Peyer's patch (tissue), 4 donors: Measurements from ENCODE around the gene TRIP4. TPM values are rescaled to one million over a fixed set of nuclear protein-coding genes. Genes with fewer than 3 reads are reported as not detected.

Experiments used
- DNase-seq, 3 donors: peaks; one replicate each; pipeline ENCODE4 v3.0.0-alpha.2; 2017 to 2019
- H3K27ac ChIP-seq, 4 donors: fragments of 200-600 bp; sonication (generic); one replicate each; pipeline ENCODE4 v1.5.1; 2016 to 2019
- H3K27me3 ChIP-seq, 2 donors: fragments of 200-600 bp; sonication (generic); one replicate each; pipeline ENCODE4 v1.5.1; 2019
- H3K36me3 ChIP-seq, 3 donors: fragments of 200-600 bp; sonication (generic); one replicate each; pipeline ENCODE4 v1.5.1; 2016 to 2019
- H3K4me1 ChIP-seq, 4 donors: fragments of 200-600 bp; sonication (generic); one replicate each; pipeline ENCODE4 v1.5.1; 2016 to 2019
- H3K4me3 ChIP-seq, 4 donors: fragments of 200-600 bp; sonication (generic); 1 replicate in 3 of 4; 2 replicates in 1 of 4; pipeline ENCODE4 v1.5.1; 2016 to 2019; ENCODE audit warnings: mild to moderate bottlenecking in 1 of 4
- H3K9me3 ChIP-seq, 4 donors: fragments of 200-600 bp; sonication (generic); one replicate each; pipeline ENCODE4 v1.5.1; 2016 to 2019; ENCODE audit warnings: mild to moderate bottlenecking in 1 of 4
- CTCF ChIP-seq, 6 experiments: fragments of 450-650 bp in 4 of 6; fragments of 200-600 bp in 2 of 6; sonication (generic) in 1 of 6; IDR thresholded peaks; one replicate each; pipeline ENCODE4 v1.5.1; 2017 to 2019; ENCODE audit warnings: antibody characterized with exemption in 6 of 6, mild to moderate bottlenecking in 3 of 6, moderate library complexity in 1 of 6
- POLR2A ChIP-seq, 2 donors: fragments of 450-650 bp; IDR thresholded peaks; one replicate each; pipeline ENCODE4 v1.5.1; 2017; ENCODE audit warnings: antibody characterized with exemption in 2 of 2, mild to moderate bottlenecking in 2 of 2, moderate library complexity in 2 of 2
- total RNA-seq, 4 donors: library from RNA; depleted of rRNA; stranded (reverse); fragments of >200 nt; gene quantifications; one replicate each; pipeline ENCODE4 v1.1.0, GENCODE V29; 2016

The TRIP4 gene
- total RNA-seq, 4 donors from 2014 or later, result 18.9 to 61.9 (median 19.9) TPM

- peaks cover 0 to 25% (median 0%) of the 10 kb centered on the region in 3 donors for H3K36me3 ChIP-seq
- H3K9me3 ChIP-seq, result no peaks in the 10 kb centered on the region
- peak overlapping the region in 1 of 4 donors; percentile 7 for H3K27ac ChIP-seq
- DNase-seq, result no peak
- H3K4me1 ChIP-seq, result peaks cover 0 to 4% (median 0%) of the 10 kb centered on the region in 4 donors
- no peak overlapping the region for H3K4me3 ChIP-seq
- TF ChIP-seq POLR2A (IDR thresholded peaks at IDR 0.05) (no peak), CTCF (IDR thresholded peaks at IDR 0.05) (no peak)
- H3K27me3 ChIP-seq, result no peaks in the 10 kb centered on the region
Measured at GRCh38 chr15:64443016-64443415, 55.4 kb downstream of the TRIP4 start.

- Histone ChIP-seq H3K36me3 (peaks cover 0 to 31% (median 0%) of the 10 kb centered on the region in 3 donors), H3K27me3 (no peaks in the 10 kb centered on the region), H3K9me3 (no peaks in the 10 kb centered on the region), H3K4me3 (no peak overlapping the region), H3K27ac (peak overlapping the region in 1 of 4 donors; percentile 7), H3K4me1 (peaks cover 0 to 4% (median 0%) of the 10 kb centered on the region in 4 donors)
- TF ChIP-seq POLR2A (IDR thresholded peaks at IDR 0.05) (no peak), CTCF (IDR thresholded peaks at IDR 0.05) (no peak)
- DNase-seq, result no peak
Measured at GRCh38 chr15:64443747-64444621, 56.3 kb downstream of the TRIP4 start.

- no peak for DNase-seq
- H3K27me3 ChIP-seq, result no peaks in the 10 kb centered on the region
- no peak overlapping the region for H3K27ac ChIP-seq
- no peaks in the 10 kb centered on the region for H3K9me3 ChIP-seq
- H3K4me1 ChIP-seq, result peaks cover 0 to 4% (median 0%) of the 10 kb centered on the region in 4 donors
- TF ChIP-seq POLR2A (IDR thresholded peaks at IDR 0.05), result no peak
- no peak for TF ChIP-seq CTCF (IDR thresholded peaks at IDR 0.05)
- H3K36me3 ChIP-seq, result peaks cover 0 to 36% (median 0%) of the 10 kb centered on the region in 3 donors
- H3K4me3 ChIP-seq, result no peak overlapping the region
Measured at GRCh38 chr15:64444836-64445235, 57.2 kb downstream of the TRIP4 start.

GRCh38 chr15:64447536-64448315 lies 60.1 kb downstream of the TRIP4 start:
- peaks cover 0 to 4% (median 0%) of the 10 kb centered on the region in 4 donors for H3K4me1 ChIP-seq
- no peak overlapping the region for H3K4me3 ChIP-seq
- H3K9me3 ChIP-seq, result no peaks in the 10 kb centered on the region
- no peak for DNase-seq
- no peaks in the 10 kb centered on the region for H3K27me3 ChIP-seq
- TF ChIP-seq CTCF (IDR thresholded peaks at IDR 0.05), result no peak
- no peak for TF ChIP-seq POLR2A (IDR thresholded peaks at IDR 0.05)
- H3K36me3 ChIP-seq, result peaks cover 0 to 43% (median 0%) of the 10 kb centered on the region in 3 donors
- H3K27ac ChIP-seq, result no peak overlapping the region

- no peak overlapping the region for H3K27ac ChIP-seq
- no peaks in the 10 kb centered on the region for H3K9me3 ChIP-seq
- no peaks in the 10 kb centered on the region for H3K27me3 ChIP-seq
- H3K4me3 ChIP-seq, result no peak overlapping the region
- DNase-seq, result no peak
- peaks cover 0 to 22% (median 0%) of the 10 kb centered on the region in 3 donors for H3K36me3 ChIP-seq
- TF ChIP-seq CTCF (IDR thresholded peaks at IDR 0.05) (no peak), POLR2A (IDR thresholded peaks at IDR 0.05) (no peak)
- H3K4me1 ChIP-seq, result peaks cover 0 to 11% (median 4%) of the 10 kb centered on the region in 4 donors
Measured at GRCh38 chr15:64452988-64453688, 65.5 kb downstream of the TRIP4 start.
